ENCODE data around the gene KIF5C.

KIF5C gene

GRCh38 chr2:149009576-149010461, 134.8 kb downstream of the KIF5C start:
- DNase-seq: no peak

- no peak for DNase-seq
Measured at GRCh38 chr2:149012545-149012944, 137.5 kb downstream of the KIF5C start.

GRCh38 chr2:149015501-149015900, 140.5 kb downstream of the KIF5C start:
- no peak for DNase-seq

GRCh38 chr2:149015926-149016563, 141.0 kb downstream of the KIF5C start:
- no peak for DNase-seq

- peak in 49 of 56 donors; percentile 10 to 92 (median 46) for DNase-seq
Measured at GRCh38 chr2:149017116-149017985, 142.3 kb downstream of the KIF5C start.

- DNase-seq: no peak
Measured at GRCh38 chr2:149018981-149019380, 144.0 kb downstream of the KIF5C start.

- no peak for DNase-seq
Measured at GRCh38 chr2:149019768-149020167, 144.7 kb downstream of the KIF5C start.

- no peak for DNase-seq
Measured at GRCh38 chr2:149020432-149020851, 145.4 kb downstream of the KIF5C start.

- no peak for DNase-seq
Measured at GRCh38 chr2:149021271-149021719, 146.3 kb downstream of the KIF5C start.

GRCh38 chr2:149021761-149022160, 146.7 kb downstream of the KIF5C start:
- DNase-seq: no peak

- no peak for DNase-seq
Measured at GRCh38 chr2:149023091-149023490, 148.1 kb downstream of the KIF5C start.

- DNase-seq: no peak
Measured at GRCh38 chr2:149027590-149028250, 152.7 kb downstream of the KIF5C start.

GRCh38 chr2:149028377-149028776, 153.3 kb downstream of the KIF5C start:
- no peak for DNase-seq

- DNase-seq: no peak
Measured at GRCh38 chr2:149028891-149029290, 153.9 kb downstream of the KIF5C start.

GRCh38 chr2:149029307-149029965, 154.4 kb downstream of the KIF5C start:
- DNase-seq: no peak

- DNase-seq: no peak
Measured at GRCh38 chr2:149031396-149031795, 156.4 kb downstream of the KIF5C start.

- DNase-seq: no peak
Measured at GRCh38 chr2:149033716-149034115, 158.7 kb downstream of the KIF5C start.

GRCh38 chr2:149034406-149034805, 159.4 kb downstream of the KIF5C start:
- no peak for DNase-seq

GRCh38 chr2:149036507-149037293, 161.7 kb downstream of the KIF5C start:
- no peak for DNase-seq

GRCh38 chr2:149037851-149038250, 162.8 kb downstream of the KIF5C start:
- no peak for DNase-seq
